Left forelimb (tissue), 1 donor: ENCODE data around the gene ELF4.
"Not testable (repeated sequence)": the region's sequence is repeated elsewhere in the genome, so short reads cannot be mapped to it uniquely, and the experiment has no call there.

Experiments used
- DNase-seq: peaks from one replicate; pipeline ENCODE4 v3.0.0-alpha.2; 2018; ENCODE audit warnings: low spot score

Gene ELF4

GRCh38 chrX:130110379-130111219 is at the start of gene ELF4:
Gene ELF4 (minus strand): TSS chrX:130110497. CDS start chrX:130081330, 29,167 bp downstream.
- DNase-seq, result no peak

GRCh38 chrX:130159776-130160175 is 49.5 kb upstream of the ELF4 start:
- no peak for DNase-seq

- DNase-seq, result no peak
Measured at GRCh38 chrX:130158311-130158710, 48.0 kb upstream of the ELF4 start.

- no peak for DNase-seq
Measured at GRCh38 chrX:130155564-130155963, 45.3 kb upstream of the ELF4 start.

GRCh38 chrX:130147631-130148030 is 37.3 kb upstream of the ELF4 start:
- no peak for DNase-seq

GRCh38 chrX:130145123-130145522 is 34.8 kb upstream of the ELF4 start:
- DNase-seq, result no peak

GRCh38 chrX:130144509-130144908 is 34.2 kb upstream of the ELF4 start:
- no peak for DNase-seq

- DNase-seq, result no peak
Measured at GRCh38 chrX:130139474-130140201, 29.3 kb upstream of the ELF4 start.

- DNase-seq, result no peak
Measured at GRCh38 chrX:130136961-130137360, 26.7 kb upstream of the ELF4 start.

- DNase-seq, result no peak
Measured at GRCh38 chrX:130136496-130136895, 26.2 kb upstream of the ELF4 start.

- DNase-seq, result no peak
Measured at GRCh38 chrX:130130990-130131389, 20.7 kb upstream of the ELF4 start.

- DNase-seq, result no peak
Measured at GRCh38 chrX:130125091-130125874, 15.0 kb upstream of the ELF4 start.

- DNase-seq, result no peak
Measured at GRCh38 chrX:130124577-130124976, 14.3 kb upstream of the ELF4 start.

- no peak for DNase-seq
Measured at GRCh38 chrX:130121505-130121800, 11.2 kb upstream of the ELF4 start.

GRCh38 chrX:130120746-130121504 is 10.6 kb upstream of the ELF4 start:
- peak; percentile 79 for DNase-seq

GRCh38 chrX:130120321-130120731 is 10.0 kb upstream of the ELF4 start:
- DNase-seq, result no peak

GRCh38 chrX:130119312-130119898 is 9.1 kb upstream of the ELF4 start:
- DNase-seq, result no peak

GRCh38 chrX:130118441-130119311 is 8.4 kb upstream of the ELF4 start:
- peak; percentile 72 for DNase-seq

- no peak for DNase-seq
Measured at GRCh38 chrX:130117166-130117565, 6.9 kb upstream of the ELF4 start.

- DNase-seq, result not testable (repeated sequence)
Measured at GRCh38 chrX:130115119-130115885, 5.0 kb upstream of the ELF4 start.
